Activated T-helper 2 cell treated with anti-CD3 and anti-CD28 coated beads, Interferon-gamma antibody, Interleukin-2, Interleukin-4, amounts not matched to agents 10 μg/mL and 5 μg/mL and 100 μg/mL, durations not matched to agents 14 hours and 24 hours and 36 hours (primary cell): ENCODE data around the gene KLHL42. TPM values are rescaled to one million over a fixed set of nuclear protein-coding genes. Genes with fewer than 3 reads are reported as not detected.

Experiments used
- DNase-seq: peaks from one replicate; pipeline ENCODE4 v3.0.0; 2021; ENCODE audit warnings: low spot score
- H3K27ac Mint-ChIP-seq: one replicate; pipeline ENCODE4 v1.8.0; 2021; ENCODE audit warnings: mixed read lengths
- H3K27me3 Mint-ChIP-seq: one replicate; pipeline ENCODE4 v1.8.0; 2021; ENCODE audit warnings: low read depth, mixed read lengths
- H3K36me3 Mint-ChIP-seq: one replicate; pipeline ENCODE4 v1.8.0; 2021; ENCODE audit warnings: low read depth, mixed read lengths
- H3K4me1 Mint-ChIP-seq: one replicate; pipeline ENCODE4 v1.8.0; 2021; ENCODE audit warnings: low read depth, mixed read lengths
- H3K4me3 Mint-ChIP-seq: one replicate; pipeline ENCODE4 v1.8.0; 2021; ENCODE audit warnings: low read depth, mild to moderate bottlenecking, moderate library complexity, mixed read lengths
- H3K9me3 Mint-ChIP-seq: one replicate; pipeline ENCODE4 v1.8.0; 2021; ENCODE audit warnings: mixed read lengths
- intact Hi-C: fragments of 100-400 bp; cut with micrococcal nuclease; formaldehyde crosslinking; loops from one replicate; pipeline ENCODE4 v1.15.1; 2023
- total RNA-seq: library from RNA; stranded (reverse); gene quantifications from 2 replicates; pipeline ENCODE4 v1.2.3, GENCODE V29; 2022

KLHL42 gene
- total RNA-seq, 1 donor from 2014 or later: 16.9 TPM

- no peak for DNase-seq
- Mint-ChIP-seq H3K36me3 (peaks cover 6% of the 10 kb centered on the region), H3K27me3 (peaks cover 9% of the 10 kb centered on the region), H3K9me3 (no peaks in the 10 kb centered on the region), H3K27ac (no peak overlapping the region), H3K4me3 (no peak overlapping the region), H3K4me1 (peaks cover 25% of the 10 kb centered on the region)
- intact Hi-C loops: no loop called here
These were observed 13.4 kb upstream of the KLHL42 start for GRCh38 chr12:27766587-27766986.

GRCh38 chr12:27769142-27769673 is 10.8 kb upstream of the KLHL42 start:
- no peak overlapping the region for H3K27ac Mint-ChIP-seq
- DNase-seq: no peak
- no peaks in the 10 kb centered on the region for H3K9me3 Mint-ChIP-seq
- intact Hi-C loops: no loop called here
- H3K4me1 Mint-ChIP-seq: peaks cover 12% of the 10 kb centered on the region
- no peaks in the 10 kb centered on the region for H3K36me3 Mint-ChIP-seq
- peaks cover 14% of the 10 kb centered on the region for H3K27me3 Mint-ChIP-seq
- H3K4me3 Mint-ChIP-seq: no peak overlapping the region

DNA sequence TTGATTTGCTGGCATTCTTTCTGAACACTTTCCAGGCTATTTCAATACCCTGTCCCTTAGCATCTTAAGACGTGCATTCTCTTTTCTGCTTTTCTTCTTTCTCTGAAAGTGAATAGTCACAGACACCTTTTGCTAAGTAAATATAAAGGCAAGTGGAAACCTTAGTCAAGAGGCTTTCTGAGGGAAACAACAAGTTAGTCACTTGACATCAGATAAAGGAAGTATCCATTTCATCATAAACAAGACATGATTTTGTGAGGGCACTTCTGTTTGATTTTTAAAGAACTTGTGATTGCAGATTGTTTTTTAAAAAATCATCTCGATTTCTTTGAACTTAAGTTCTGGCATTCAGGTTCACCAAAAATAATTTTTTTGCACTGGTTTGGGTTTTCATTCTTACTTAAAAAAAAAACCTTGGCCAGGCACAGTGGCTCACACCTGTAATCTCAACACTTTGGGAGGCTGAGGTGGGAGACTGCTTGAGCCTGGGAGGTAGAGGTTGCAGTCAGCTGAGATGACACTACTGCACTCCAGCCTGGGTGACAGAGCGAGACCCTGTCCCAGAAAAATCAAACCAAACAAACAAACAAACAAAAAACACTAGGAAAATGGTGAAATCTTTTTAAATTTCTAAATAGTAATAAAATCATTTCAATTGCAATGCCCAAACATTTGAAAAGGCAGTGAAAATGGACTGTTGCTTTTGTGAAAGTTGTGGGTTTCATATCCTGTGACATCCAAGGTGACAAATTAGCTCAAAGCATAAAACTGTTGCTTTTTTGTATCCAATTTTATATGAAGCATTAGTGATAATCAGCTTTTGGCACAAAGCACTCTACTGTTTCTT is 8.3 kb upstream of the KLHL42 start:
- DNase-seq: no peak
- Mint-ChIP-seq H3K9me3 (no peaks in the 10 kb centered on the region), H3K4me3 (no peak overlapping the region), H3K27me3 (peaks cover 16% of the 10 kb centered on the region), H3K36me3 (no peaks in the 10 kb centered on the region), H3K27ac (no peak overlapping the region), H3K4me1 (peaks cover 11% of the 10 kb centered on the region)
- intact Hi-C loops: no loop called here

DNA sequence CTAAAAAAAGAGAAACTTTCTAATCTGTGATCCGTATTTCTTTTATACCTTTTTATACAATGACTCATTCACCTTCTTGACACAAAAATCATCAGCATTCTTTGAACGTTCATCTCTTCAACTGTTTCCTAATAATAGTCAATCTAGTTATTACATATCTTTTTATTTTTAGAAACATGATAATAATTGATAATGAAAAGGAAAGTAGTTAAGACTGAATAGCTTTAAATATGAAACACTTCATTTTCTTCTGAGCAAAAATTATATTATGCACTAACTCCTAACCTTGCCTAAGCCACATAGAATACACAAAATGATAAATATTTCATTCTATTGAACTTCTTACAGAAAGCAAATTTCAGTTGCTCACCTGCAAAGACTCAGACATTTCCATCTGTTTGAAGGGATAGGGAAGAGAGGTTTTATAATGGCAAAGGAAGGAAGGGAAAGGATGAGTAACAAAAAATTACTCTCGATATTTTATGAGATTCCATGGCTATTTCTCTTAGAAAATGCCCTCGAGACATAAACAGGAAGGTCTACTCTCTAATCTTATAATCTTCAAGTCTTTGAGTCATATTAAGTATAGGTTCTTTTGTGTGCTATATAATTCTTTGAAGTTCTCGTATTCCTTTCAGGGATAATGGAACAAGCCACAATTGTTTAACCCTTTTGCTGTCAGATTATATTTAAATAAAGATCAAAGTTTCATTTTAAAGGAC is 7.5 kb upstream of the KLHL42 start:
- no peaks in the 10 kb centered on the region for H3K36me3 Mint-ChIP-seq
- H3K4me3 Mint-ChIP-seq: no peak overlapping the region
- H3K27ac Mint-ChIP-seq: no peak overlapping the region
- H3K9me3 Mint-ChIP-seq: no peaks in the 10 kb centered on the region
- no peak for DNase-seq
- intact Hi-C loops: no loop called here
- H3K27me3 Mint-ChIP-seq: peaks cover 21% of the 10 kb centered on the region
- H3K4me1 Mint-ChIP-seq: peaks cover 11% of the 10 kb centered on the region

DNA sequence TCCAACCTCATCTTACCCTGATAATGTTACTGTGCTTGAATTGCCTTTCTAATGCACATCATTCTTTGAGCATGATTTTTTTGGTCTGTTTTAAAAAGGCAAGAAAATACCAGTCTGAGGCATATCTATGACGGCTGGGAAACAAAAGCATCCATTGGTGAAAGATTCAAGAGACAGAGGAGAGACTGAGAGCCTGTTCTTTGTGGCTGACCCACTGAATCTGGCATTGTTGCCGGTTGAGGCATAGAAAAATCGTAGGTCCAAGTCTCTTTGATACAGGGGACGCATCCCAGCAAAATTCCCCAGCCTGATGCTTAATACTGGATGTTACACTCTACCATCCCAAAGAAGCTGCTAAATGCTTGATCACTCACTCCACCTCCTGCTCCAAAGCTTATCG is 2.9 kb upstream of the KLHL42 start:
- DNase-seq: no peak
- Mint-ChIP-seq H3K9me3 (no peaks in the 10 kb centered on the region), H3K4me3 (no peak overlapping the region), H3K4me1 (peaks cover 22% of the 10 kb centered on the region), H3K27ac (no peak overlapping the region), H3K36me3 (peaks cover 11% of the 10 kb centered on the region), H3K27me3 (peaks cover 24% of the 10 kb centered on the region)
- intact Hi-C loops: no loop called here

- intact Hi-C loops: no loop called here
- H3K27ac Mint-ChIP-seq: no peak overlapping the region
- peaks cover 27% of the 10 kb centered on the region for H3K4me1 Mint-ChIP-seq
- peaks cover 24% of the 10 kb centered on the region for H3K27me3 Mint-ChIP-seq
- H3K9me3 Mint-ChIP-seq: no peaks in the 10 kb centered on the region
- H3K36me3 Mint-ChIP-seq: peaks cover 20% of the 10 kb centered on the region
- H3K4me3 Mint-ChIP-seq: peak overlapping the region; percentile 58
- DNase-seq: no peak
These were observed 1.8 kb upstream of the KLHL42 start for GRCh38 chr12:27778206-27778605.

- peaks cover 28% of the 10 kb centered on the region for H3K4me1 Mint-ChIP-seq
- peaks cover 21% of the 10 kb centered on the region for H3K36me3 Mint-ChIP-seq
- peak overlapping the region; percentile 80 for H3K4me3 Mint-ChIP-seq
- no peaks in the 10 kb centered on the region for H3K9me3 Mint-ChIP-seq
- peak overlapping the region; percentile 81 for H3K27ac Mint-ChIP-seq
- DNase-seq: no peak
- H3K27me3 Mint-ChIP-seq: peaks cover 19% of the 10 kb centered on the region
- intact Hi-C loops: no loop called here
These were observed 565 bp upstream of the KLHL42 start for GRCh38 chr12:27779416-27779919.

DNA sequence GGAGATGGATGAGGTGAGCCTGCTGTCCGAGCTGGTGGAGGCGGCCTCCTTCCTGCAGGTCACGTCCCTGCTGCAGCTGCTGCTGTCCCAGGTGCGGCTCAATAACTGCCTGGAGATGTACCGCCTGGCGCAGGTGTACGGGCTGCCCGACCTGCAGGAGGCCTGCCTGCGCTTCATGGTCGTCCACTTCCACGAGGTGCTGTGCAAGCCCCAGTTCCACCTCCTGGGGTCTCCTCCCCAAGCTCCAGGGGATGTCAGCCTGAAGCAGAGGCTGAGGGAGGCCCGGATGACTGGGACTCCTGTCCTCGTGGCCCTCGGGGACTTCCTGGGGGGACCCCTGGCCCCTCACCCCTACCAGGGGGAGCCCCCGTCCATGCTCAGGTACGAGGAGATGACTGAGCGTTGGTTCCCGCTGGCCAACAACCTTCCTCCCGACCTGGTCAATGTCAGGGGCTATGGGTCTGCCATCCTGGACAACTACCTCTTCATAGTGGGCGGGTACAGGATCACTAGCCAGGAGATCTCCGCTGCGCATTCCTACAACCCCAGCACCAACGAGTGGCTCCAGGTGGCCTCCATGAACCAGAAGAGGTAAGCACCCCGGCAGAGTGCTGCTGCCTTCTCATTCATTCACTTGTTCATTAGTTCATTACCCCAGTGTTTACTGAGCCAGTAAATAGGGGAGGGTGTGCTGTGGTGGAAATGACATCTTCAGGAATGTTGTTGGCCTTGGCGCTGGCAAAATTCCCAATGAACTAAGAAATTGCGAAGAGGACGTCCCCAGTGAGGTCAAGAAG is 777 bp downstream of the KLHL42 start:
- Mint-ChIP-seq H3K27me3 (peaks cover 17% of the 10 kb centered on the region), H3K27ac (peak overlapping the region; percentile 58), H3K4me1 (peaks cover 31% of the 10 kb centered on the region), H3K4me3 (peak overlapping the region; percentile 77), H3K9me3 (no peaks in the 10 kb centered on the region), H3K36me3 (peaks cover 26% of the 10 kb centered on the region)
- intact Hi-C loops: loop anchor here (2.0 to 5.0 kb wide), 3 partner anchors 18 to 49 kb away; no protein-coding TSS in a partner anchor
- no peak for DNase-seq

DNA sequence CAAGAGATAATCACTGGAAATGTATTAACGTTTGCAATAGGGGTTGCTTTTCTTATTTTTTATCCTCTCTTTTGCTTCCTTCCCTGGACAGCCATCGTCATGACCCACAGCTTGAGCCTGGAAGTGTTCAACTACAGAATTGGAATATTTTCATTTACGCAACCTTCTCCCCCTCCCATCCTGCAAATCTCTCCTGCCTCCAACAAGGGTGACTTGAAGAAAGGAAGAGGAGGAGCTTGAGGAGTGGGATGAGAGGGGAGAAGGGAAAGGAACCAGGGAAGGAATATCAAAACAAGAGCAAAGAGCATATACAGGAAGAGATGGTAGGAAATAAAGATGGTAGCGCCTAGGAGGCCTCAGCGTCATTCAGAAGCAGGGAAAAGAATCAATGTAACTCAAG is 1.6 kb downstream of the KLHL42 start:
- Mint-ChIP-seq H3K4me3 (peak overlapping the region; percentile 77), H3K27me3 (peaks cover 17% of the 10 kb centered on the region), H3K4me1 (peaks cover 32% of the 10 kb centered on the region), H3K36me3 (peaks cover 32% of the 10 kb centered on the region), H3K9me3 (no peaks in the 10 kb centered on the region), H3K27ac (no peak overlapping the region)
- DNase-seq: no peak
- intact Hi-C loops: loop anchor here (2.0 to 5.0 kb wide), 3 partner anchors 19 to 49 kb away; no protein-coding TSS in a partner anchor

DNA sequence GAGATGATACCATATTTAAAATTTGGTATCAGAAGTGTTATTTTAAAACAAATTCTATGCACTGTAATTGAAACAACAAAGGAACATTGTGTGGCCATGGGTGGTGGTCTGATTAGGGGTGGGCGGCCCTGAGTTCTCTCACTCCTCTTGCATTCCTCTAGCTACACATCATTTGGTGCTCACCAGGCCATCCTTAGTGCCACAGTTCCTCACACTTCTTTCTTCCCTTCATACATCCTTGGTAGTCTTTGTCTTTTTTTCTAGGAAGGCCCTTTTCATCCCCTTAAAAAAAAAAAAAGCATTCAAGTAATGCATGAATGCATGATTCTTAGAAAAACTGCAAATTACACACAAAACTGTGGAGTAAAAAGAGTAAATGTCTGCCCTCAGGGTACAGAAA is 2.4 kb downstream of the KLHL42 start:
- Mint-ChIP-seq H3K4me1 (peaks cover 32% of the 10 kb centered on the region), H3K9me3 (no peaks in the 10 kb centered on the region), H3K4me3 (peak overlapping the region; percentile 17), H3K27ac (no peak overlapping the region), H3K36me3 (peaks cover 33% of the 10 kb centered on the region), H3K27me3 (peaks cover 12% of the 10 kb centered on the region)
- intact Hi-C loops: loop anchor here (5.0 kb wide), 1 partner anchor 50 kb away; no protein-coding TSS in a partner anchor
- DNase-seq: no peak

DNA sequence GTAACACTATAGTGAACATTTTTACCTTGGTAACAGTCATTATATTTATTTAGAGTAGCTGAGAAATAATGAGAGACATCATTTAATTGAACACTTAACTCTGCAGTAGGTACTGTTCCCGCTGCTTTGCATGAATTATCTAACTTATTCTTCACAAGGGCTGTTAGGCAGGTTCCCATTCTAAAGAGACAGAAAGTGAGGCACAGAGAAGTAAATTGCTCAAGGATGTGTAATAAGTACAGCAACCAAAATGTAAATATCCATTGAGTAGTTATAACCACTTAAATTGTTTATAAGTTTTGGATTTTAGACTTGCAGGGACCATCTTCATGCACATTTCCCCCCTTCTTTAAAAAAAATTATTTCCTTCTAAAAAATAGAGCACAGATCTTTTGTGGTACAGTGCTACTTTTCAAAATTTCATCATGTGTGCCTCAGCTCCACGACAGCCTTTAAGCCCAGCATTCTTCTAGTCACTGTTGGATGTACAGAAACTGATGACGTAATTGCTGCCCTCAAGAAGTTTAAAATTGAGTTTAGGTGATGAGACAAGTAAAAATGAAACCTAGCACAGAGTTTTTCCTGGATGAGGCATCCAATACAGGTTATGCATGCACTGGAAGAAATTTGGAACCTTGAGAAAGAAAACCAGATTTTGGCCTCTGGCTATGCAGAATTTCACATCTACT is 6.0 kb downstream of the KLHL42 start:
- intact Hi-C loops: no loop called here
- H3K9me3 Mint-ChIP-seq: no peaks in the 10 kb centered on the region
- H3K4me1 Mint-ChIP-seq: peaks cover 23% of the 10 kb centered on the region
- no peak overlapping the region for H3K4me3 Mint-ChIP-seq
- peaks cover 47% of the 10 kb centered on the region for H3K36me3 Mint-ChIP-seq
- no peak for DNase-seq
- peak overlapping the region; percentile 24 for H3K27ac Mint-ChIP-seq
- H3K27me3 Mint-ChIP-seq: no peaks in the 10 kb centered on the region

- no peak for DNase-seq
- H3K9me3 Mint-ChIP-seq: no peaks in the 10 kb centered on the region
- H3K27me3 Mint-ChIP-seq: no peaks in the 10 kb centered on the region
- intact Hi-C loops: no loop called here
- H3K36me3 Mint-ChIP-seq: peaks cover 46% of the 10 kb centered on the region
- no peak overlapping the region for H3K4me3 Mint-ChIP-seq
- H3K27ac Mint-ChIP-seq: no peak overlapping the region
- H3K4me1 Mint-ChIP-seq: peaks cover 9% of the 10 kb centered on the region
These were observed 7.5 kb downstream of the KLHL42 start for GRCh38 chr12:27787559-27787958.
